Neuronal stem cell (in vitro differentiated cells): Measurements from ENCODE around the gene PTPRD.

Source experiments
- DNase-seq: peaks from one replicate; pipeline ENCODE4 v3.0.0-alpha.2; 2013; ENCODE audit warnings: low spot score
- H2AFZ ChIP-seq: one replicate; pipeline ENCODE4 v1.6.1; 2013; ENCODE audit warnings: mild to moderate bottlenecking, low read length, inconsistent platforms
- H2AK5ac ChIP-seq: 2 replicates; pipeline ENCODE4 v1.6.1; 2013; ENCODE audit warnings: low read depth, mild to moderate bottlenecking, inconsistent platforms, low read length, moderate library complexity, mixed read lengths
- H2BK120ac ChIP-seq: 2 replicates; pipeline ENCODE4 v1.6.1; 2013; ENCODE audit warnings: low read depth, mild to moderate bottlenecking, inconsistent platforms, low read length, moderate library complexity, mixed read lengths
- H2BK12ac ChIP-seq: one replicate; pipeline ENCODE4 v1.6.1; 2013; ENCODE audit warnings: low read length, inconsistent platforms
- H2BK15ac ChIP-seq: 2 replicates; pipeline ENCODE4 v1.6.1; 2013; ENCODE audit warnings: mild to moderate bottlenecking, low read length, inconsistent platforms, mixed read lengths
- H2BK5ac ChIP-seq: one replicate; pipeline ENCODE4 v1.6.1; 2013; ENCODE audit warnings: inconsistent platforms, mild to moderate bottlenecking, low read length, moderate library complexity
- H3K14ac ChIP-seq: one replicate; pipeline ENCODE4 v1.6.1; 2013; ENCODE audit warnings: low read length, inconsistent platforms
- H3K18ac ChIP-seq: 2 replicates; pipeline ENCODE4 v1.6.1; 2013; ENCODE audit warnings: low read length, inconsistent platforms
- H3K23ac ChIP-seq: 2 replicates; pipeline ENCODE4 v1.6.1; 2013; ENCODE audit warnings: low read depth, mild to moderate bottlenecking, mixed read lengths, low read length, inconsistent platforms; ENCODE audit not compliant: poor library complexity
- H3K27ac ChIP-seq: replicated peaks from 3 replicates; pipeline ENCODE4 v1.5.1; 2013; ENCODE audit warnings: low read length, inconsistent platforms
- H3K27me3 ChIP-seq, 3 experiments: 2 replicates each; pipeline ENCODE4 v1.6.1; 2013; ENCODE audit warnings: low read length in 3 of 3, mild to moderate bottlenecking in 2 of 3, inconsistent platforms in 1 of 3, low read depth in 1 of 3, mixed read lengths in 1 of 3, moderate library complexity in 1 of 3; ENCODE audit not compliant: control insufficient read depth in 3 of 3, insufficient read depth in 3 of 3
- H3K36me3 ChIP-seq, 2 donors: replicated peaks in 1 of 2; 2 replicates each; pipeline ENCODE4 v1.6.1; 2013; ENCODE audit warnings: low read length in 2 of 2; ENCODE audit not compliant: control insufficient read depth in 2 of 2, insufficient read depth in 2 of 2
- H3K4ac ChIP-seq: 2 replicates; pipeline ENCODE4 v1.6.1; 2013; ENCODE audit warnings: inconsistent platforms, mild to moderate bottlenecking, low read length, moderate library complexity
- H3K4me1 ChIP-seq, 2 donors: 1 replicate in 1 of 2; 2 replicates in 1 of 2; pipeline ENCODE4 v1.6.1; 2013; ENCODE audit warnings: low read length in 2 of 2, low read depth in 1 of 2; ENCODE audit not compliant: control insufficient read depth in 2 of 2, insufficient read depth in 1 of 2
- H3K4me2 ChIP-seq: one replicate; pipeline ENCODE4 v1.6.1; 2013; ENCODE audit warnings: mild to moderate bottlenecking, low read length, inconsistent platforms; ENCODE audit not compliant: insufficient read depth, poor library complexity, severe bottlenecking
- H3K4me3 ChIP-seq, 2 donors: 2 replicates each; pipeline ENCODE4 v1.5.1; 2013; ENCODE audit warnings: low read length in 2 of 2, mild to moderate bottlenecking in 2 of 2, inconsistent platforms in 1 of 2, moderate library complexity in 1 of 2
- H3K79me1 ChIP-seq: one replicate; pipeline ENCODE4 v1.6.1; 2013; ENCODE audit warnings: low read depth, mild to moderate bottlenecking, inconsistent platforms, low read length, moderate library complexity
- H3K9ac ChIP-seq: one replicate; pipeline ENCODE4 v1.6.1; 2013; ENCODE audit warnings: mild to moderate bottlenecking, low read depth, low read length, inconsistent platforms; ENCODE audit not compliant: poor library complexity
- H3K9me3 ChIP-seq, 2 donors: replicated peaks in 1 of 2; 2 replicates each; pipeline versions ENCODE3 to v1.6.1; 2013; ENCODE audit warnings: low read length in 2 of 2, mild to moderate bottlenecking in 2 of 2, inconsistent platforms in 1 of 2, low read depth in 1 of 2, mixed read lengths in 1 of 2, moderate library complexity in 1 of 2; ENCODE audit not compliant: control insufficient read depth in 2 of 2, insufficient read depth in 1 of 2
- H4K8ac ChIP-seq: one replicate; pipeline ENCODE4 v1.6.1; 2013; ENCODE audit warnings: low read depth, mild to moderate bottlenecking, inconsistent platforms, low read length, moderate library complexity
- H4K91ac ChIP-seq: one replicate; pipeline ENCODE4 v1.6.1; 2013; ENCODE audit warnings: low read length, low read depth, mild to moderate bottlenecking, inconsistent platforms; ENCODE audit not compliant: poor library complexity
- WGBS, 2 donors: extraction: QIAGEN DNeasy Blood & Tissue Kit; methylation state at CpG; one replicate each; pipeline ENCODE4 v1.1.7; 2013; ENCODE audit warnings: missing lambda C conversion rate in 2 of 2, mixed read lengths in 1 of 2; ENCODE audit not compliant: insufficient read length in 2 of 2, insufficient replicate concordance in 1 of 2; ENCODE audit errors: extremely low coverage in 2 of 2; 5-methylcytosine and 5-hydroxymethylcytosine counted together

Gene PTPRD

GRCh38 chr9:10586407-10586806 lies 26.4 kb downstream of the PTPRD start:
- H3K27me3 ChIP-seq: no peaks in the 10 kb centered on the region
- H2BK12ac ChIP-seq: no peak overlapping the region
- H2BK120ac ChIP-seq: no peak overlapping the region
- no peak overlapping the region for H3K4ac ChIP-seq
- WGBS, 2 donors: no CpG with 5 or more reads among the region's 6 CpGs
- no peak overlapping the region for H4K91ac ChIP-seq
- H3K4me3 ChIP-seq: no peak overlapping the region
- no peak overlapping the region for H2AK5ac ChIP-seq
- no peak overlapping the region for H2BK15ac ChIP-seq
- H3K79me1 ChIP-seq: no peaks in the 10 kb centered on the region
- H3K23ac ChIP-seq: no peak overlapping the region
- no peak overlapping the region for H4K8ac ChIP-seq
- no peak overlapping the region for H3K18ac ChIP-seq
- H3K36me3 ChIP-seq: no peaks in the 10 kb centered on the region
- H3K14ac ChIP-seq: no peak overlapping the region
- H2BK5ac ChIP-seq: no peak overlapping the region
- H3K4me1 ChIP-seq: no peaks in the 10 kb centered on the region
- no peaks in the 10 kb centered on the region for H3K9me3 ChIP-seq
- DNase-seq: no peak
- no peak overlapping the region for H2AFZ ChIP-seq
- H3K27ac ChIP-seq: no peak overlapping the region
- no peak overlapping the region for H3K9ac ChIP-seq
- no peak overlapping the region for H3K4me2 ChIP-seq

- H3K9me3 ChIP-seq: no peaks in the 10 kb centered on the region
- no peak overlapping the region for H3K14ac ChIP-seq
- no peak overlapping the region for H2BK120ac ChIP-seq
- no peak overlapping the region for H4K8ac ChIP-seq
- H3K9ac ChIP-seq: no peak overlapping the region
- H3K4me1 ChIP-seq: no peaks in the 10 kb centered on the region
- no peak overlapping the region for H3K27ac ChIP-seq
- H3K18ac ChIP-seq: no peak overlapping the region
- H3K27me3 ChIP-seq: no peaks in the 10 kb centered on the region
- H3K4me3 ChIP-seq: no peak overlapping the region
- H2BK15ac ChIP-seq: no peak overlapping the region
- no peak overlapping the region for H2AK5ac ChIP-seq
- no peak overlapping the region for H4K91ac ChIP-seq
- no peak overlapping the region for H3K23ac ChIP-seq
- no peak overlapping the region for H3K4ac ChIP-seq
- WGBS, 2 donors: no CpG with 5 or more reads among the region's 5 CpGs
- no peak for DNase-seq
- no peaks in the 10 kb centered on the region for H3K79me1 ChIP-seq
- H3K36me3 ChIP-seq: no peaks in the 10 kb centered on the region
- H2BK12ac ChIP-seq: no peak overlapping the region
- no peak overlapping the region for H2BK5ac ChIP-seq
- no peak overlapping the region for H2AFZ ChIP-seq
- no peak overlapping the region for H3K4me2 ChIP-seq
Observed at GRCh38 chr9:10571699-10572098, 41.1 kb downstream of the PTPRD start.

- H3K4me1 ChIP-seq: no peaks in the 10 kb centered on the region
- no peak overlapping the region for H4K91ac ChIP-seq
- H3K9me3 ChIP-seq: no peaks in the 10 kb centered on the region
- no peaks in the 10 kb centered on the region for H3K27me3 ChIP-seq
- H3K23ac ChIP-seq: no peak overlapping the region
- no peak overlapping the region for H3K27ac ChIP-seq
- H4K8ac ChIP-seq: no peak overlapping the region
- DNase-seq: no peak
- H3K4me2 ChIP-seq: no peak overlapping the region
- no peak overlapping the region for H3K14ac ChIP-seq
- H3K18ac ChIP-seq: no peak overlapping the region
- no peak overlapping the region for H3K9ac ChIP-seq
- H2AK5ac ChIP-seq: no peak overlapping the region
- H2BK120ac ChIP-seq: no peak overlapping the region
- H2BK15ac ChIP-seq: no peak overlapping the region
- no peak overlapping the region for H3K4ac ChIP-seq
- H3K79me1 ChIP-seq: no peaks in the 10 kb centered on the region
- no peak overlapping the region for H2BK5ac ChIP-seq
- no peak overlapping the region for H3K4me3 ChIP-seq
- no peak overlapping the region for H2AFZ ChIP-seq
- no CpG with 5 or more reads among the region's 1 CpG for WGBS, 2 donors
- H3K36me3 ChIP-seq: no peaks in the 10 kb centered on the region
- no peak overlapping the region for H2BK12ac ChIP-seq
Observed at GRCh38 chr9:10566848-10567247, 46.0 kb downstream of the PTPRD start.

GRCh38 chr9:10562581-10563343 lies 50.0 kb downstream of the PTPRD start:
- H4K91ac ChIP-seq: no peak overlapping the region
- H3K4ac ChIP-seq: no peak overlapping the region
- no peak overlapping the region for H3K9ac ChIP-seq
- H3K4me2 ChIP-seq: no peak overlapping the region
- H2AFZ ChIP-seq: no peak overlapping the region
- no peak overlapping the region for H2BK5ac ChIP-seq
- no peaks in the 10 kb centered on the region for H3K27me3 ChIP-seq
- no peaks in the 10 kb centered on the region for H3K9me3 ChIP-seq
- DNase-seq: no peak
- no peak overlapping the region for H2BK120ac ChIP-seq
- H3K4me3 ChIP-seq: no peak overlapping the region
- H3K23ac ChIP-seq: no peak overlapping the region
- no peak overlapping the region for H3K14ac ChIP-seq
- H3K18ac ChIP-seq: no peak overlapping the region
- H3K4me1 ChIP-seq: no peaks in the 10 kb centered on the region
- no peaks in the 10 kb centered on the region for H3K79me1 ChIP-seq
- no peak overlapping the region for H2BK15ac ChIP-seq
- H2BK12ac ChIP-seq: no peak overlapping the region
- no peaks in the 10 kb centered on the region for H3K36me3 ChIP-seq
- no peak overlapping the region for H3K27ac ChIP-seq
- no peak overlapping the region for H4K8ac ChIP-seq
- WGBS, 2 donors: no CpG with 5 or more reads among the region's 1 CpG
- H2AK5ac ChIP-seq: no peak overlapping the region
